Effector CD4-positive, alpha-beta T cell (primary cell): ENCODE results near the gene LRRTM4.
"Not testable (repeated sequence)": the region's sequence is repeated elsewhere in the genome, so short reads cannot be mapped to it uniquely, and the experiment has no call there.

Experiments used
- DNase-seq: peaks from one replicate; pipeline ENCODE4 v3.0.0-alpha.2; 2020

The LRRTM4 gene

GRCh38 chr2:76713312-76713711 is 808.9 kb downstream of the LRRTM4 start:
- no peak for DNase-seq

GRCh38 chr2:76711490-76711889 is 810.7 kb downstream of the LRRTM4 start:
- no peak for DNase-seq

DNA sequence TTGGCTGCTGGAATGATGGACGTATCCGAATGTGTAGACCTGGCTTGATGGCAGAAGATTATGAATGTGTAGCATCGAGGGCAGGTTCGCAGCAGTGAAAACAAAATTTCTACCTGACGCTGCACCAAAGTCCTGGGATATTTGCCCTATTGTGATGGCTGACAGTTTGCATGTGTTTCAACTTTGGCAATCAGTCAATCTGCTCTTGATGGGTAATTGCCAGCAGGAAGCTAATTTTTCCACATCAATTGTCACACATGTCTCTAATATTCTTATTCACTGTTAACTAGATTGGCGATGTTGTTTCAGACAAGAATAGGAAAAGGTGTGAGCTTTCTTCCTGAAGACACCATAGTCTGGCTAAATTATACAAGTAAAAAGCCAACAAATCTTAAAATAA is 821.3 kb downstream of the LRRTM4 start:
- DNase-seq, result no peak

- not testable (repeated sequence) for DNase-seq
These were observed 824.0 kb downstream of the LRRTM4 start for GRCh38 chr2:76697998-76698713.
